ENCODE data around the gene CNTN2.

DNA sequence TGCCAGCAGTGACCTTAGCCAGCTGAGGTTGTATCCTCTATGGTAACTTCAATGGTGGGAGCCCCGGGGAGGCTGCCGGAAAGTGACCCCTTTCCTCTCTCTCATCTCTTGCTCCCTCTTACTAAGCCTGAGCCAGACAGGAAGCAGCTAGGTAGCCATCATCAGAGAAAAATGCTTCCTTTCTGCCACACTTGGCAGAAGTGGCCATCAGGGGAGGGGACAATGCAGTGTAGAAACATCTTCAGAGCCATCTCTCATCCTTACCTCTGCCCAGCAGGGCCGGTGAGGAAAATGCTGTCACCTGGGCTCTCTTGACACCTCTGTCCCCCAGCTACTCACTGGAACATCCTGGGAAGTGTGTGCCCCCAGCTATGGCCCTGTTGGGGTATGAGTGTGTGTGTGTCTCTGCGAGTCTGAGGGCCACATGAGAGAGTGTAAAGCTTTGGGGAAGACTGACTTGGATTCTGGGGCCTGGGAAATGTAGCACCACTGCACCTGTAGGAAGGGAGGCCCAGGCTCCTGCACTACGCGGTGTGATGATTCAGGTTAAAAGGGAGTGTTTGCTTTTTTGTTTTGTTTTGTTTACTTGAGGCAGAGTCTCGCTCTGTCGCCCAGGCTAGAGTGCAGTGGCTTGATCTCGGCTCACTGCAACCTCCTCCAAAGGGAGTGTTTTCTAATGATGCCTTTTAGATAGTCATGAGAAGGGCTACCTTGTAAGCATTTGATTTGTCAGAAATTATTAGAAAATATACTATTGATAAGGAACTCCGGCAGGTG is 48.7 kb upstream of the CNTN2 start:
- TF ChIP-seq CTCF (IDR thresholded peaks at IDR 0.05; ENCODE audit: poor library complexity) (no peak), EZH2phosphoT487 (IDR thresholded peaks at IDR 0.05; ENCODE audit: low read depth, severe bottlenecking, unreplicated experiment) (no peak), EZH2 (IDR thresholded peaks at IDR 0.05; ENCODE audit: borderline replicate concordance) (no peak)
